ENCODE measurements around the gene ITPK1.

The ITPK1 gene

GRCh38 chr14:92962031-92962830, 153.5 kb downstream of the ITPK1 start:
- TF ChIP-seq, protein P1, sequence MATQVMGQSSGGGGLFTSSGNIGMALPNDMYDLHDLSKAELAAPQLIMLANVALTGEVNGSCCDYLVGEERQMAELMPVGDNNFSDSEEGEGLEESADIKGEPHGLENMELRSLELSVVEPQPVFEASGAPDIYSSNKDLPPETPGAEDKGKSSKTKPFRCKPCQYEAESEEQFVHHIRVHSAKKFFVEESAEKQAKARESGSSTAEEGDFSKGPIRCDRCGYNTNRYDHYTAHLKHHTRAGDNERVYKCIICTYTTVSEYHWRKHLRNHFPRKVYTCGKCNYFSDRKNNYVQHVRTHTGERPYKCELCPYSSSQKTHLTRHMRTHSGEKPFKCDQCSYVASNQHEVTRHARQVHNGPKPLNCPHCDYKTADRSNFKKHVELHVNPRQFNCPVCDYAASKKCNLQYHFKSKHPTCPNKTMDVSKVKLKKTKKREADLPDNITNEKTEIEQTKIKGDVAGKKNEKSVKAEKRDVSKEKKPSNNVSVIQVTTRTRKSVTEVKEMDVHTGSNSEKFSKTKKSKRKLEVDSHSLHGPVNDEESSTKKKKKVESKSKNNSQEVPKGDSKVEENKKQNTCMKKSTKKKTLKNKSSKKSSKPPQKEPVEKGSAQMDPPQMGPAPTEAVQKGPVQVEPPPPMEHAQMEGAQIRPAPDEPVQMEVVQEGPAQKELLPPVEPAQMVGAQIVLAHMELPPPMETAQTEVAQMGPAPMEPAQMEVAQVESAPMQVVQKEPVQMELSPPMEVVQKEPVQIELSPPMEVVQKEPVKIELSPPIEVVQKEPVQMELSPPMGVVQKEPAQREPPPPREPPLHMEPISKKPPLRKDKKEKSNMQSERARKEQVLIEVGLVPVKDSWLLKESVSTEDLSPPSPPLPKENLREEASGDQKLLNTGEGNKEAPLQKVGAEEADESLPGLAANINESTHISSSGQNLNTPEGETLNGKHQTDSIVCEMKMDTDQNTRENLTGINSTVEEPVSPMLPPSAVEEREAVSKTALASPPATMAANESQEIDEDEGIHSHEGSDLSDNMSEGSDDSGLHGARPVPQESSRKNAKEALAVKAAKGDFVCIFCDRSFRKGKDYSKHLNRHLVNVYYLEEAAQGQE (IDR thresholded peaks at IDR 0.05; ENCODE audit: low read depth): no peak
- no peak for TF ChIP-seq CREB1 (IDR thresholded peaks at IDR 0.05; ENCODE audit: low read depth)

GRCh38 chr14:92961567-92961855, 154.2 kb downstream of the ITPK1 start:
- TF ChIP-seq, protein P2, sequence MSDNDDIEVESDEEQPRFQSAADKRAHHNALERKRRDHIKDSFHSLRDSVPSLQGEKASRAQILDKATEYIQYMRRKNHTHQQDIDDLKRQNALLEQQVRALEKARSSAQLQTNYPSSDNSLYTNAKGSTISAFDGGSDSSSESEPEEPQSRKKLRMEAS (IDR thresholded peaks at IDR 0.05): no peak
- TF ChIP-seq CREB1 (IDR thresholded peaks at IDR 0.05; ENCODE audit: low read depth) (no peak), NFIC (IDR thresholded peaks at IDR 0.05) (no peak), CEBPB (IDR thresholded peaks at IDR 0.05) (no peak), EGR1 (IDR thresholded peaks at IDR 0.05) (no peak), TCF12 (IDR thresholded peaks at IDR 0.05; ENCODE audit: low read depth) (no peak), YY1 (IDR thresholded peaks at IDR 0.05; ENCODE audit: low read depth) (no peak), RAD21 (IDR thresholded peaks at IDR 0.05; ENCODE audit: low read depth) (no peak), EP300 (IDR thresholded peaks at IDR 0.05; ENCODE audit: borderline replicate concordance) (no peak), ZBTB7A (IDR thresholded peaks at IDR 0.05; ENCODE audit: low read depth) (no peak), TAF1 (IDR thresholded peaks at IDR 0.05; ENCODE audit: low read depth) (no peak), FOXM1 (IDR thresholded peaks at IDR 0.05; ENCODE audit: borderline replicate concordance, low read depth) (no peak), TEAD4 (IDR thresholded peaks at IDR 0.05) (no peak), USF1 (IDR thresholded peaks at IDR 0.05) (no peak)
- TF ChIP-seq, protein P1 (IDR thresholded peaks at IDR 0.05; ENCODE audit: low read depth): no peak

DNA sequence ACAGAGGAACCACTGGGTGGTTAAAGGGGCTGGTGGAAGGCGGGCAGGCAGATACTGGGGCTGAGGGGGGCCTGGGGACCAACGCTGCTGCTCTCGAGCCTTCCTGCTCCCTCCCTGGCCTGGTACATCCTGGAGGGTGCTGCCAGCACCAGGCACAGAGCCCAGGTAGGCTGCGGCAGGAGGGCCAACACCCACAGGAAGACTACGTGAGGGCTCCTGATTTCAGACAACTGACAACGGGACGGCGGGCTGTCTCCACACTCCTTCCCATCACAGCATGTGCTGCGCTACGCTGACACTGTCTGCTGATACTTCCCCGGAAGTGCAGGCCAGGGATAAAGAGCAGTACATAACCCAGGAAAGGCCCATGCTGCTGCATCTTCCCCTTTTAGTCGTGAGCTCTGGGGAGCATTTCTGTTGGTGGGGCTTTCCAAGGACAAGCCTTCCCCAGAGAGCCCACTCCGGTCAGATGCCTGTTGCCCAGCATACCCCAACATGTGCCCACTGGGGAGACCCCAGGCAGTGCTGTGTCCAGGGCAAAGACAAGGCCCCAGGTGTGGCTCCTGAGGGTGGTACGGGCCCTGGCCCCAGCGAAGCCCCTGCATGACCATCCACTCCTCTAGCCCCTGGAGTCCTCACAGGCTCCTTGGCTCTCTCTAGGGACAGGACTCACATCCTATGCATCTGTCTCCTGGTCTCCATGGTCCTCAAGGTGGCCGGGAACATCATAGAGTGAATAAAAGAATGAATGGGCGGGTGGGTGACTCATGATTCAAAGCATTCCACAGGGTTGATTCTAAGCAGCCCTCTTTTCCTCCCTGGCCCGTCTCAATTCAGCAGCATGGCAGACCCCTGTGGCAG, 154.8 kb downstream of the ITPK1 start:
- no peak for TF ChIP-seq EP300 (IDR thresholded peaks at IDR 0.05; ENCODE audit: borderline replicate concordance)

- TF ChIP-seq CEBPB (IDR thresholded peaks at IDR 0.05) (no peak), TCF12 (IDR thresholded peaks at IDR 0.05; ENCODE audit: low read depth) (no peak), EP300 (IDR thresholded peaks at IDR 0.05; ENCODE audit: borderline replicate concordance) (no peak), RAD21 (IDR thresholded peaks at IDR 0.05; ENCODE audit: low read depth) (no peak), FOXM1 (IDR thresholded peaks at IDR 0.05; ENCODE audit: borderline replicate concordance, low read depth) (no peak), NFIC (IDR thresholded peaks at IDR 0.05) (no peak), YY1 (IDR thresholded peaks at IDR 0.05; ENCODE audit: low read depth) (no peak), CREB1 (IDR thresholded peaks at IDR 0.05; ENCODE audit: low read depth) (no peak), EGR1 (IDR thresholded peaks at IDR 0.05) (no peak), TEAD4 (IDR thresholded peaks at IDR 0.05) (no peak), TAF1 (IDR thresholded peaks at IDR 0.05; ENCODE audit: low read depth) (no peak), ZBTB7A (IDR thresholded peaks at IDR 0.05; ENCODE audit: low read depth) (no peak)
- TF ChIP-seq, protein P2 (IDR thresholded peaks at IDR 0.05): no peak
- TF ChIP-seq, protein P1 (IDR thresholded peaks at IDR 0.05; ENCODE audit: low read depth): no peak
These were observed 155.7 kb downstream of the ITPK1 start for GRCh38 chr14:92959761-92960680.

All from Ishikawa (cell line).